ENCODE data around the gene PICK1.

GRCh38 chr22:38075961-38076360 lies 18.8 kb downstream of the PICK1 start:
- TF ChIP-seq, protein P1, sequence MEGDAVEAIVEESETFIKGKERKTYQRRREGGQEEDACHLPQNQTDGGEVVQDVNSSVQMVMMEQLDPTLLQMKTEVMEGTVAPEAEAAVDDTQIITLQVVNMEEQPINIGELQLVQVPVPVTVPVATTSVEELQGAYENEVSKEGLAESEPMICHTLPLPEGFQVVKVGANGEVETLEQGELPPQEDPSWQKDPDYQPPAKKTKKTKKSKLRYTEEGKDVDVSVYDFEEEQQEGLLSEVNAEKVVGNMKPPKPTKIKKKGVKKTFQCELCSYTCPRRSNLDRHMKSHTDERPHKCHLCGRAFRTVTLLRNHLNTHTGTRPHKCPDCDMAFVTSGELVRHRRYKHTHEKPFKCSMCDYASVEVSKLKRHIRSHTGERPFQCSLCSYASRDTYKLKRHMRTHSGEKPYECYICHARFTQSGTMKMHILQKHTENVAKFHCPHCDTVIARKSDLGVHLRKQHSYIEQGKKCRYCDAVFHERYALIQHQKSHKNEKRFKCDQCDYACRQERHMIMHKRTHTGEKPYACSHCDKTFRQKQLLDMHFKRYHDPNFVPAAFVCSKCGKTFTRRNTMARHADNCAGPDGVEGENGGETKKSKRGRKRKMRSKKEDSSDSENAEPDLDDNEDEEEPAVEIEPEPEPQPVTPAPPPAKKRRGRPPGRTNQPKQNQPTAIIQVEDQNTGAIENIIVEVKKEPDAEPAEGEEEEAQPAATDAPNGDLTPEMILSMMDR (conservative IDR thresholded peaks at IDR 0.05; ENCODE audit: low read length) = no peak
- no peak for TF ChIP-seq EZH2phosphoT487 (IDR thresholded peaks at IDR 0.05; ENCODE audit: borderline replicate concordance, low read depth, low read length)

All from OCI-LY7 (cell line).